Loucy (cell line): ENCODE data around the gene E2F1.

ENCODE experiments used
- CTCF ChIP-seq: fragments of 200-600 bp; sonication (generic); conservative IDR thresholded peaks from 2 replicates; pipeline ENCODE4 v1.5.1; 2014; ENCODE audit warnings: mild to moderate bottlenecking, antibody characterized with exemption, low read length
- EZH2phosphoT487 ChIP-seq: fragments of 200-600 bp; IDR thresholded peaks from 2 replicates; pipeline ENCODE4 v1.6.1; 2018; ENCODE audit warnings: antibody characterized with exemption, mild to moderate bottlenecking, moderate library complexity, borderline replicate concordance

DNA sequence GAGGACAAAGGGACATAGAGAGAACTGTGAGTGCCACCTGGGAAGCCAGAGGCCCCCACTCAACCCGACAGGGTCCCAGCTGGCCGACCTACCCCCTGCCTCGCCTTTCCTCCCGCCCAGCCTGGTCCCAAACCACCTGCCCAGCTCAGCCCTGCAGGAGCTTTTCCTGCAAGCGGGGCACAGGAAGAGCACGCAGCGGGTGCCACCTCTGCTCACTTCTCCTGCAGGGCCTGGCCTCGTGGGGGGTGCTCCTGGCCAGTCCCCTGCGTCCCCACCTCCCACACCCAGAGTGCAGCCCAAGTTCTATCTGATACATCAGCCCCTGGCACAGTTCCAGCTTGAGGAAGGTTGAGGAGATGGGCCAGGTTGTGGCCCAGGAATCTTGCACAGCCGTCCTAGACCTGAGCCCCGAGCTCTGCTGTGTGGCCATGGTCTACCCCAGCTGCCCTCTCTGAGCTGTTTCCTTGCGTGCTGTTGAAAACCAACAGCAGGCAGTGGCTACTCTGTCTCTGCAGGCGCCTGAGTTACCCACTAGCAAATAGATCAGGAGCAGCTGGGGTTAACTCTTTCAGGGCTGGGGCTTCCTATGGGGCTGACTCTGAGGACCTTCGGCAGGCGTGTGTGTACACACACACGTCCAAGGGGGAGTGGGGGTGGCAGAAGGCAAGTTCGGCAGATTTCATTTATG lies 13.6 kb downstream of the E2F1 start:
- TF ChIP-seq CTCF (no peak), EZH2phosphoT487 (no peak)
